Mesenchymal stem cell (in vitro differentiated cells and primary cell): Measurements from ENCODE around the gene ABCD1.
"Not testable (repeated sequence)": the region's sequence is repeated elsewhere in the genome, so short reads cannot be mapped to it uniquely, and the experiment has no call there.

ENCODE experiments used
- DNase-seq: peaks from one replicate; pipeline ENCODE4 v3.0.0-alpha.2; 2013
- H2AFZ ChIP-seq: one replicate; pipeline ENCODE4 v1.6.1; 2013; ENCODE audit warnings: low read depth, mild to moderate bottlenecking, control low read depth, inconsistent platforms, low read length, moderate library complexity
- H2AK5ac ChIP-seq: 2 replicates; pipeline ENCODE4 v1.6.1; 2013; ENCODE audit warnings: low read length, moderate library complexity, mild to moderate bottlenecking, inconsistent platforms; ENCODE audit not compliant: severe bottlenecking
- H2BK120ac ChIP-seq: one replicate; pipeline ENCODE4 v1.6.1; 2013; ENCODE audit warnings: low read depth, mild to moderate bottlenecking, inconsistent platforms, low read length, moderate library complexity
- H2BK12ac ChIP-seq, 2 experiments: one replicate each; pipeline ENCODE4 v1.6.1; 2013; ENCODE audit warnings: inconsistent platforms in 2 of 2, low read length in 2 of 2, mild to moderate bottlenecking in 2 of 2, moderate library complexity in 2 of 2, control low read depth in 1 of 2
- H2BK15ac ChIP-seq: one replicate; pipeline ENCODE4 v1.6.1; 2013; ENCODE audit warnings: mild to moderate bottlenecking, low read depth, inconsistent platforms; ENCODE audit not compliant: poor library complexity, severe bottlenecking
- H2BK5ac ChIP-seq: 2 replicates; pipeline ENCODE4 v1.6.1; 2013; ENCODE audit warnings: low read depth, mild to moderate bottlenecking, low read length, control low read depth, inconsistent platforms; ENCODE audit not compliant: poor library complexity, severe bottlenecking
- H3K14ac ChIP-seq, 2 experiments: one replicate each; pipeline ENCODE4 v1.6.1; 2013; ENCODE audit warnings: inconsistent platforms in 2 of 2, low read length in 2 of 2, control low read depth in 1 of 2, mild to moderate bottlenecking in 1 of 2, moderate library complexity in 1 of 2
- H3K18ac ChIP-seq, 2 experiments: one replicate each; pipeline ENCODE4 v1.6.1; 2013; ENCODE audit warnings: inconsistent platforms in 2 of 2, low read length in 2 of 2, control low read depth in 1 of 2, low read depth in 1 of 2, mild to moderate bottlenecking in 1 of 2
- H3K23ac ChIP-seq, 2 experiments: one replicate each; pipeline ENCODE4 v1.6.1; 2013; ENCODE audit warnings: inconsistent platforms in 2 of 2, low read length in 2 of 2, mild to moderate bottlenecking in 2 of 2, moderate library complexity in 2 of 2, control low read depth in 1 of 2
- H3K27ac ChIP-seq: 2 replicates; pipeline ENCODE4 v1.5.1; 2013; ENCODE audit warnings: mild to moderate bottlenecking, moderate library complexity, low read length, control low read depth, inconsistent platforms; ENCODE audit not compliant: poor library complexity, severe bottlenecking
- H3K27me3 ChIP-seq, 2 experiments: 2 replicates each; pipeline versions ENCODE4 v1.6.1 to v1.7.0; 2013; ENCODE audit warnings: low read length in 2 of 2, mild to moderate bottlenecking in 2 of 2, moderate library complexity in 2 of 2, control low read depth in 1 of 2, inconsistent platforms in 1 of 2; ENCODE audit not compliant: control insufficient read depth in 1 of 2, insufficient read depth in 1 of 2
- H3K36me3 ChIP-seq, 2 experiments: 2 replicates each; pipeline versions ENCODE4 v1.6.1 to v1.7.0; 2013; ENCODE audit warnings: low read length in 2 of 2, control low read depth in 1 of 2, inconsistent platforms in 1 of 2, low read depth in 1 of 2, mild to moderate bottlenecking in 1 of 2; ENCODE audit not compliant: insufficient read depth in 2 of 2, control insufficient read depth in 1 of 2
- H3K4ac ChIP-seq, 2 experiments: one replicate each; pipeline ENCODE4 v1.6.1; 2013; ENCODE audit warnings: inconsistent platforms in 2 of 2, low read length in 2 of 2, mild to moderate bottlenecking in 2 of 2, moderate library complexity in 2 of 2, control low read depth in 1 of 2, low read depth in 1 of 2
- H3K4me1 ChIP-seq: 2 replicates; pipeline ENCODE4 v1.6.1; 2013; ENCODE audit warnings: low read depth, low read length, control low read depth; ENCODE audit not compliant: control insufficient read depth, insufficient read depth
- H3K4me2 ChIP-seq: 2 replicates; pipeline ENCODE4 v1.6.1; 2013; ENCODE audit warnings: low read length, mild to moderate bottlenecking, inconsistent platforms; ENCODE audit not compliant: poor library complexity, severe bottlenecking
- H3K4me3 ChIP-seq, 2 experiments: 2 replicates each; pipeline versions ENCODE4 v1.5.1 to v1.7.0; 2013; ENCODE audit warnings: low read length in 2 of 2, mild to moderate bottlenecking in 2 of 2, control low read depth in 1 of 2, low read depth in 1 of 2; ENCODE audit not compliant: insufficient read depth in 1 of 2
- H3K79me1 ChIP-seq: replicated peaks from 2 replicates; pipeline ENCODE4 v1.6.1; 2013; ENCODE audit warnings: mild to moderate bottlenecking, control low read depth, low read length, inconsistent platforms; ENCODE audit not compliant: poor library complexity, severe bottlenecking
- H3K9ac ChIP-seq: 2 replicates; pipeline ENCODE4 v1.7.0; 2013; ENCODE audit warnings: mild to moderate bottlenecking, low read length, moderate library complexity
- H3K9me3 ChIP-seq: 2 replicates; pipeline ENCODE4 v1.7.0; 2013; ENCODE audit warnings: mild to moderate bottlenecking, low read length; ENCODE audit not compliant: control insufficient read depth
- H4K8ac ChIP-seq: one replicate; pipeline ENCODE4 v1.6.1; 2013; ENCODE audit warnings: inconsistent platforms, mild to moderate bottlenecking, low read length, moderate library complexity
- H4K91ac ChIP-seq: one replicate; pipeline ENCODE4 v1.6.1; 2013; ENCODE audit warnings: mild to moderate bottlenecking, low read length, inconsistent platforms
- WGBS: methylation state at CpG from one replicate; pipeline ENCODE4 v1.1.7; 2013; ENCODE audit warnings: mixed read lengths; 5-methylcytosine and 5-hydroxymethylcytosine counted together

The ABCD1 gene

DNA sequence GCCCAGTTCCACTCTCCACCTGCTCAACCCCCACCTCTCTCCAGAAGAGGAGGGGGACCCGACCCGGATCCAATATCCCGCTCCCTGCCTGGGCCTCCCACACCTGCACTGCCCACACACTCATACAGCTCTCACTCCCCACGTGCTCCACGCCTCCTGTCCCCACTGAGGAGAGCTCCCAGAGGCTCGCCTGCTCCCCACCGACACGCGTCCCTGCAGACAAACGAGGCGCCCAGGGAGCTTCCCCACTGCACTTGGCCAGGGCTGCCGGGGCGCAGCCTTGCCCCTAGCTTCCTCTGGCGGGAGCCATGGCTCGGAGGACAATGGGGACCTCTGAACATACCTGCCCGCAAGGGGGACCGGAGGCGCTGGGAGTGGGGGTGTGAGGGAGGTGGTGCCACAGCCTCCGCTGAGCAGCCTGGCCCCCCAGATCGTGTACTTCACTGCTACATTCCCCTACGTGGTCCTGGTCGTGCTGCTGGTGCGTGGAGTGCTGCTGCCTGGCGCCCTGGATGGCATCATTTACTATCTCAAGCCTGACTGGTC is 32.0 kb upstream of the ABCD1 start:
- 94% methylated on average over 17 of the region's 24 CpGs for WGBS
- Histone ChIP-seq H3K4ac (no peak overlapping the region), H3K79me1 (no peaks in the 10 kb centered on the region), H2AFZ (no peak overlapping the region), H3K18ac (no peak overlapping the region), H3K36me3 (peaks cover 7 to 46% of the 10 kb centered on the region in 2 experiments), H3K23ac (no peak overlapping the region), H3K14ac (no peak overlapping the region), H3K9ac (no peak overlapping the region), H3K27me3 (no peaks in the 10 kb centered on the region), H3K4me3 (no peak overlapping the region), H2BK15ac (no peak overlapping the region), H4K91ac (no peak overlapping the region), H3K4me1 (peaks cover 13% of the 10 kb centered on the region), H3K9me3 (no peaks in the 10 kb centered on the region), H2BK5ac (no peak overlapping the region), H2BK120ac (no peak overlapping the region), H2BK12ac (no peak overlapping the region), H3K4me2 (no peak overlapping the region), H3K27ac (no peak overlapping the region), H2AK5ac (no peak overlapping the region), H4K8ac (no peak overlapping the region)
- no peak for DNase-seq

- H4K8ac ChIP-seq = no peak overlapping the region
- H3K4ac ChIP-seq = no peak overlapping the region
- H3K4me3 ChIP-seq = no peak overlapping the region
- H3K9me3 ChIP-seq = no peaks in the 10 kb centered on the region
- no peak overlapping the region for H3K23ac ChIP-seq
- H3K18ac ChIP-seq = no peak overlapping the region
- no peak overlapping the region for H3K4me2 ChIP-seq
- DNase-seq = no peak
- peaks cover 13% of the 10 kb centered on the region for H3K4me1 ChIP-seq
- H2BK120ac ChIP-seq = no peak overlapping the region
- H3K14ac ChIP-seq = no peak overlapping the region
- H2AFZ ChIP-seq = no peak overlapping the region
- peaks cover under 1% of the 10 kb centered on the region for H3K79me1 ChIP-seq
- no peak overlapping the region for H2BK15ac ChIP-seq
- peaks cover 7 to 53% of the 10 kb centered on the region in 2 experiments for H3K36me3 ChIP-seq
- no peak overlapping the region for H2AK5ac ChIP-seq
- H2BK5ac ChIP-seq = no peak overlapping the region
- H4K91ac ChIP-seq = no peak overlapping the region
- peaks cover 0 to under 1% of the 10 kb centered on the region in 2 experiments for H3K27me3 ChIP-seq
- H3K27ac ChIP-seq = no peak overlapping the region
- H3K9ac ChIP-seq = no peak overlapping the region
- no peak overlapping the region for H2BK12ac ChIP-seq
- WGBS = 91% methylated on average over 20 of the region's 31 CpGs
Measured at GRCh38 chrX:153693216-153694086, 31.2 kb upstream of the ABCD1 start.

DNA sequence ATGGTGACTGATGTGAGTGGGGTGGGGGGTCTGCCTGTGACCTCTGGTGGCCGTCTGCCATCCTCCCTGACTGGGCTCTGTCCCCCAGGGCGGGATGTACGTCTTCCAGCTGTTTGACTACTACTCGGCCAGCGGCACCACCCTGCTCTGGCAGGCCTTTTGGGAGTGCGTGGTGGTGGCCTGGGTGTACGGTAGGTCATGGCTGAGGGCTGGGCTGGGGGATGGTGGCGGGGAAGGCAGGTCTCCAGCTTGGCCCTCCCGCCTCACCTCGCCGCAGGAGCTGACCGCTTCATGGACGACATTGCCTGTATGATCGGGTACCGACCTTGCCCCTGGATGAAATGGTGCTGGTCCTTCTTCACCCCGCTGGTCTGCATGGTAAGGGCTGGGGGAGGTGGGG is 30.4 kb upstream of the ABCD1 start:
- not testable (repeated sequence) for H3K79me1 ChIP-seq, DNase-seq, H3K9me3 ChIP-seq

GRCh38 chrX:153694687-153695270 is 29.9 kb upstream of the ABCD1 start:
- H2BK120ac ChIP-seq = no peak overlapping the region
- no peak overlapping the region for H2BK5ac ChIP-seq
- H3K4me3 ChIP-seq = no peak overlapping the region
- H3K23ac ChIP-seq = no peak overlapping the region
- peaks cover 3% of the 10 kb centered on the region for H3K79me1 ChIP-seq
- peaks cover 0 to 3% of the 10 kb centered on the region in 2 experiments for H3K27me3 ChIP-seq
- H2BK12ac ChIP-seq = no peak overlapping the region
- H3K9me3 ChIP-seq = no peaks in the 10 kb centered on the region
- DNase-seq = no peak
- no peak overlapping the region for H3K27ac ChIP-seq
- H3K4ac ChIP-seq = no peak overlapping the region
- H3K4me2 ChIP-seq = no peak overlapping the region
- no peak overlapping the region for H2BK15ac ChIP-seq
- over 99% methylated on average over 9 of the region's 23 CpGs for WGBS
- H3K14ac ChIP-seq = no peak overlapping the region
- H3K18ac ChIP-seq = no peak overlapping the region
- no peak overlapping the region for H4K8ac ChIP-seq
- H4K91ac ChIP-seq = no peak overlapping the region
- H3K4me1 ChIP-seq = peaks cover 7% of the 10 kb centered on the region
- H2AFZ ChIP-seq = no peak overlapping the region
- H3K36me3 ChIP-seq = peaks cover 7 to 65% of the 10 kb centered on the region in 2 experiments
- no peak overlapping the region for H2AK5ac ChIP-seq
- no peak overlapping the region for H3K9ac ChIP-seq

More for the DNA sequence above, 30.4 kb upstream of the ABCD1 start:
- H3K36me3 ChIP-seq = peaks cover 7 to 60% of the 10 kb centered on the region in 2 experiments
- H3K27me3 ChIP-seq, H4K91ac ChIP-seq, H3K4ac ChIP-seq, H2BK120ac ChIP-seq, H3K9ac ChIP-seq, H2AFZ ChIP-seq, H3K4me2 ChIP-seq, H3K23ac ChIP-seq, H3K18ac ChIP-seq, H2BK12ac ChIP-seq, H3K14ac ChIP-seq, H2BK15ac ChIP-seq, H3K27ac ChIP-seq, H2BK5ac ChIP-seq, H2AK5ac ChIP-seq, H4K8ac ChIP-seq, H3K4me3 ChIP-seq: not testable (repeated sequence)
- WGBS = 94% methylated on average over 10 of the region's 16 CpGs
- H3K4me1 ChIP-seq = peaks cover 12% of the 10 kb centered on the region
